ENCODE data around the gene MARK1. TPM values are rescaled to one million over a fixed set of nuclear protein-coding genes. Genes with fewer than 3 reads are reported as not detected.

Gene MARK1
- total RNA-seq, 3 donors from 2014 or later = 6.6 to 13.8 (median 9.8) TPM

DNA sequence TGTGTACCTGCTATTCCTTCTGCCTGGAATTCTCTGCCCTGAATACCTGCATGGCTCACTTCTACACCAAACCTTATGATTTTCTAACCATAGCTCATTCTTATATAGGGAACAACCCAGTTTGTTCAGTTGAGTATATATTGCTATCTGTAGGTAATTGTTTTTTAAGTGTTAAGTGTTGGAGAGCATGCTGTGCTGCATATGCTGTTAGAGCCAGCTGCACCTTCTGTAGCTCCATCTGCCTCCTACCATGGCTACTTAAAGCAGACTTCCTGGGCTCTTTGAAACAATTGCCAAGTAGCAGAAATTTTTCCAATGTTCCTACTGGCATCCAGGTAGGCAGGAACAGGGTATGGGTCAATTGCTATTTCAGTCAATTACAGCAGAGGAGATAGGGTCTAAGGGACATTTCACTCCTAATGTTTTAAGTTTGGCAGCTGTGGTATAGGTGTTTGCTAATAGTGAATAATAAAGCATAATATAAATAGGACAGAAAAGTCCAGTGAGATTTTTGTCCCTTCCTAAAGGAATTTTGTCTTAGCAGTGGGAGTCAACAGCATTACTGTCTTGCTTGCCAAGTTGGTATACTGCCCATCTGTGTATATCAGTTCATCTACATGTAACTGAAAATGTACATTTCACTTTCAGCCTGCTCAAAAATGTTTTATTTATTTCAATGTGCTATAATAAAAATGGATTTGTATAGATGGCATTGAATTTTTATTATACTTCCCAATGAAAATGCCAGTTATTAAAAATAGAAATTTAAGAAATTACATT, 128.2 kb downstream of the MARK1 start:
- TF ChIP-seq POLR2AphosphoS5 (IDR thresholded peaks at IDR 0.05) = no peak
- no peak for TF ChIP-seq POLR2A (IDR thresholded peaks at IDR 0.05)
- TF ChIP-seq, protein P1, sequence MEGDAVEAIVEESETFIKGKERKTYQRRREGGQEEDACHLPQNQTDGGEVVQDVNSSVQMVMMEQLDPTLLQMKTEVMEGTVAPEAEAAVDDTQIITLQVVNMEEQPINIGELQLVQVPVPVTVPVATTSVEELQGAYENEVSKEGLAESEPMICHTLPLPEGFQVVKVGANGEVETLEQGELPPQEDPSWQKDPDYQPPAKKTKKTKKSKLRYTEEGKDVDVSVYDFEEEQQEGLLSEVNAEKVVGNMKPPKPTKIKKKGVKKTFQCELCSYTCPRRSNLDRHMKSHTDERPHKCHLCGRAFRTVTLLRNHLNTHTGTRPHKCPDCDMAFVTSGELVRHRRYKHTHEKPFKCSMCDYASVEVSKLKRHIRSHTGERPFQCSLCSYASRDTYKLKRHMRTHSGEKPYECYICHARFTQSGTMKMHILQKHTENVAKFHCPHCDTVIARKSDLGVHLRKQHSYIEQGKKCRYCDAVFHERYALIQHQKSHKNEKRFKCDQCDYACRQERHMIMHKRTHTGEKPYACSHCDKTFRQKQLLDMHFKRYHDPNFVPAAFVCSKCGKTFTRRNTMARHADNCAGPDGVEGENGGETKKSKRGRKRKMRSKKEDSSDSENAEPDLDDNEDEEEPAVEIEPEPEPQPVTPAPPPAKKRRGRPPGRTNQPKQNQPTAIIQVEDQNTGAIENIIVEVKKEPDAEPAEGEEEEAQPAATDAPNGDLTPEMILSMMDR (IDR thresholded peaks at IDR 0.05) = no peak
- no peak for DNase-seq (ENCODE audit: low spot score in 2 of 2)
- no peaks in the 10 kb centered on the region for H3K4me1 ChIP-seq
- no peak overlapping the region for H3K4me3 ChIP-seq
- no peaks in the 10 kb centered on the region for H3K9me3 ChIP-seq
- intact Hi-C loops (cut with DNase I; ENCODE audit: low total_unique reads) = no loop called here
- no peaks in the 10 kb centered on the region for H3K36me3 ChIP-seq
- no peak overlapping the region for H3K27ac ChIP-seq
- no peaks in the 10 kb centered on the region for H3K27me3 ChIP-seq

DNA sequence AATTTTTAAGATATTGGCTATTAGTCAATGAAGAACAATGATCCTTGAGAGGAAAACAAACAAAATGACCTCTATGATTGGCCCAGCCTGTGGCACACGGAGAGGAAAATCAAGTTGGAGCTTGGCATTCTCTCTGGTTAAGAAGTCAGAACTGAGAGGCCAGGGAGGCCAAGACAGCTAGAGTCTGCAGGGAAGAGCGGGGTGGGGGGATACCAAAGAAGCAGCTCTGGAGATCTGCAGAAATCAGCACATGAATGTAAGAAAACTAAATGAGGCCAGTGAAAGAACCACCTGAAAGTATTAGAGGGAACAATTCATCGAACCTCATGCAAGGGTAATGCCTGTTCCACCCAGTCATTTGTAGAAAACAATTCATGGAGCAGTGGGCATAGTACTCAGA, 138.4 kb downstream of the MARK1 start:
- TF ChIP-seq POLR2A (IDR thresholded peaks at IDR 0.05) = no peak
- no peaks in the 10 kb centered on the region for H3K27me3 ChIP-seq
- H3K4me3 ChIP-seq = no peak overlapping the region
- intact Hi-C loops (cut with DNase I; ENCODE audit: low total_unique reads) = no loop called here
- DNase-seq (ENCODE audit: low spot score in 2 of 2) = no peak
- no peaks in the 10 kb centered on the region for H3K36me3 ChIP-seq
- H3K27ac ChIP-seq = no peak overlapping the region
- peaks cover 0 to 13% of the 10 kb centered on the region in 2 donors for H3K9me3 ChIP-seq
- no peaks in the 10 kb centered on the region for H3K4me1 ChIP-seq

DNA sequence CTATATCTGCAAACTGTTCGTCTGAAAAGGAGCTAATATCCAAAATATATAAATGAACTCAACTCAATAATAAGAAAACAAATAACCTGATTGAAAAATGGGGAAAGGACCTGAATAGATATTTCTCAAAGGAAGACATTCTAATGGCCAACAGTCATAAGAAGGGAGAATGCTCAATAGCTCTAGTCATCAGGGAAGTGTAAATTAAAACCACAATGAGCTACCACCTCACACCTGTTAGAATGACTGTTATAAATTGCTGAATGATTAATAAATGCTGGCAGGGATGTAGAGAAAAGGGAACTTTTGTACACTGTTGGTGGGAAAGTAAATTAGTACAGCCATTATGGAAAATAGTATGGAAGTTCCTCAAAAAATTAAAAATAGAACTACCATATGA, 141.1 kb downstream of the MARK1 start:
- peaks cover 0 to 13% of the 10 kb centered on the region in 2 donors for H3K9me3 ChIP-seq
- H3K4me1 ChIP-seq = no peaks in the 10 kb centered on the region
- intact Hi-C loops (cut with DNase I; ENCODE audit: low total_unique reads) = no loop called here
- H3K27ac ChIP-seq = no peak overlapping the region
- H3K4me3 ChIP-seq = no peak overlapping the region
- no peaks in the 10 kb centered on the region for H3K36me3 ChIP-seq
- no peak for DNase-seq (ENCODE audit: low spot score in 2 of 2)
- H3K27me3 ChIP-seq = no peaks in the 10 kb centered on the region
- TF ChIP-seq POLR2AphosphoS5 (IDR thresholded peaks at IDR 0.05) = no peak
- TF ChIP-seq POLR2A (IDR thresholded peaks at IDR 0.05) = no peak
- TF ChIP-seq, protein P1 (IDR thresholded peaks at IDR 0.05) = no peak

DNA sequence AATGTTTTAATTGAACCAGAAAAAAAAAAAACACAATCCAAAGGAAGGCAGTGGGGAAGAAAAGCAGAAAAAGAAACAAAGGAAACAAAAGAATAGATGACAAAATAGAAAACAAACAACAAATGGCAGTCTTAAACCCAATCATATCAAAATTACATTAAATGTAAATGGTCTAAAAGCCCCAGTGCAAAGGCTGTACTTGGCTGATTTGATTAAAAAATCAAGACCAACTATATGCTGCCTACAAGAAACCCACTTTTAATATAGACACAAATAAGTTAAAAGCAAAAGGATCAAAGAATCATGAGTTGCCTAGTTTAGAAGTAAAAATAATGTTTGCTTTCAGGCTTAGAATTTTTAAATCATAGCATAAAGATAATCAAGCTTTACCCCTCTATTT, 142.4 kb downstream of the MARK1 start:
- DNase-seq (ENCODE audit: low spot score in 2 of 2) = no peak
- Histone ChIP-seq H3K36me3 (no peaks in the 10 kb centered on the region), H3K4me3 (no peak overlapping the region), H3K9me3 (peaks cover 0 to 13% of the 10 kb centered on the region in 2 donors), H3K27ac (no peak overlapping the region), H3K4me1 (no peaks in the 10 kb centered on the region), H3K27me3 (no peaks in the 10 kb centered on the region)
- intact Hi-C loops (cut with DNase I; ENCODE audit: low total_unique reads) = no loop called here
- TF ChIP-seq POLR2A (IDR thresholded peaks at IDR 0.05) (no peak), POLR2AphosphoS5 (IDR thresholded peaks at IDR 0.05) (no peak)
- TF ChIP-seq, protein P1 (IDR thresholded peaks at IDR 0.05) = no peak

DNA sequence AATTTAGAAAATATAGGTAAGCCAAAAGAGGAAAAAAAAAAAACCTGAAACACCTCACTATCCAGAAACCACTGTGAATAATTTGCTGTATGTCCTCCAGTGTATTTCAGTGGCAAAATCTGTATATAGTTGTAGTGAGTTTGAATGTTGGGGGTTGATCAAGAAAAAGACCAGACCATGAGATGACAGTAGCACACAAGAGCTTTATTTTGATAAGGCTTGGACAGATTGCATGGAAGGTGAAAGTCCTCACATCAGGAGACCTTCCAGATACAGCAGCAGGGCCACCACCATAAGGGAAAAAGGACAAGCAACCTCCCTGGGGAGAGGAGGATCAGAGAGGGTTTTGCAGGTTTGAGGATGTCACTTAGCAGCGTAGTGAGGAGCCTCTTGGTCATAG, 146.0 kb downstream of the MARK1 start:
- intact Hi-C loops (cut with DNase I; ENCODE audit: low total_unique reads) = no loop called here
- TF ChIP-seq POLR2AphosphoS5 (IDR thresholded peaks at IDR 0.05) (no peak), POLR2A (IDR thresholded peaks at IDR 0.05) (no peak)
- TF ChIP-seq, protein P1 (IDR thresholded peaks at IDR 0.05) = no peak

More for the DNA sequence above, 146.0 kb downstream of the MARK1 start:
- Histone ChIP-seq H3K36me3 (no peaks in the 10 kb centered on the region), H3K9me3 (peaks cover 0 to 13% of the 10 kb centered on the region in 2 donors), H3K4me1 (no peaks in the 10 kb centered on the region), H3K4me3 (no peak overlapping the region), H3K27me3 (no peaks in the 10 kb centered on the region), H3K27ac (no peak overlapping the region)
- no peak for DNase-seq (ENCODE audit: low spot score in 2 of 2)
